PC-3 (cell line): ENCODE data around the gene ADCY5.

Experiments
- EZH2 ChIP-seq: fragments of 300-600 bp; sonication (generic); IDR thresholded peaks from one replicate; pipeline ENCODE4 v1.6.1; 2017; ENCODE audit warnings: antibody characterized with exemption, mild to moderate bottlenecking, low read length; ENCODE audit not compliant: unreplicated experiment
- EZH2phosphoT487 ChIP-seq: fragments of 300-600 bp; sonication (generic); IDR thresholded peaks from 2 replicates; pipeline ENCODE4 v1.6.1; 2018; ENCODE audit warnings: mild to moderate bottlenecking, antibody characterized with exemption, low read length, borderline replicate concordance
- TF ChIP-seq, protein P1 (sequence below): fragments of 300-600 bp; sonication (generic); conservative IDR thresholded peaks from 2 replicates; pipeline ENCODE4 v1.5.1; 2017; ENCODE audit warnings: antibody characterized with exemption, low read depth, mild to moderate bottlenecking, low read length

DNA sequence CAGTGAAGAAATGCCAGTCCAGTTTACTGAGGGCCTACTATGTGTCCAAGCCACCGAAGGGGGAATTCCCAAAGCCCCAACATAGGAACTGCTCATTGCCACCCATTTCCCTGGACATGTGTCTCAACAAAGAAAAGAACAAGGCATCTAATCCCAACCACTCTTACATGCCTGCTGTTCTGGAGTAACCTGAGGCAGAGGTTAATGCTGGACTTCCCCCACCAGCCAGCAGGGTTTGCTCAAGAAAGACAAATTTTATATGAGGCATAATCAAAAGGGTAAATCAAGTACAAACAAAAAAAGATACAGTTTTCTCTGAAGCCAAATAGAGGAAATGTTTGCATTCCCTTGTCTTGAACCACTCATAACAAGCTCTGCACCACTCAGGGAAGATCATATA is 4.1 kb downstream of the ADCY5 start:
- TF ChIP-seq, protein P1, sequence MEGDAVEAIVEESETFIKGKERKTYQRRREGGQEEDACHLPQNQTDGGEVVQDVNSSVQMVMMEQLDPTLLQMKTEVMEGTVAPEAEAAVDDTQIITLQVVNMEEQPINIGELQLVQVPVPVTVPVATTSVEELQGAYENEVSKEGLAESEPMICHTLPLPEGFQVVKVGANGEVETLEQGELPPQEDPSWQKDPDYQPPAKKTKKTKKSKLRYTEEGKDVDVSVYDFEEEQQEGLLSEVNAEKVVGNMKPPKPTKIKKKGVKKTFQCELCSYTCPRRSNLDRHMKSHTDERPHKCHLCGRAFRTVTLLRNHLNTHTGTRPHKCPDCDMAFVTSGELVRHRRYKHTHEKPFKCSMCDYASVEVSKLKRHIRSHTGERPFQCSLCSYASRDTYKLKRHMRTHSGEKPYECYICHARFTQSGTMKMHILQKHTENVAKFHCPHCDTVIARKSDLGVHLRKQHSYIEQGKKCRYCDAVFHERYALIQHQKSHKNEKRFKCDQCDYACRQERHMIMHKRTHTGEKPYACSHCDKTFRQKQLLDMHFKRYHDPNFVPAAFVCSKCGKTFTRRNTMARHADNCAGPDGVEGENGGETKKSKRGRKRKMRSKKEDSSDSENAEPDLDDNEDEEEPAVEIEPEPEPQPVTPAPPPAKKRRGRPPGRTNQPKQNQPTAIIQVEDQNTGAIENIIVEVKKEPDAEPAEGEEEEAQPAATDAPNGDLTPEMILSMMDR = no peak
- no peak for TF ChIP-seq EZH2phosphoT487
- no peak for TF ChIP-seq EZH2
